Kidney epithelial cell (primary cell): ENCODE measurements around the gene SYTL2. TPM values are rescaled to one million over a fixed set of nuclear protein-coding genes. Genes with fewer than 3 reads are reported as not detected.

Source experiments
- DNase-seq: peaks from one replicate; pipeline ENCODE4 v3.0.0-alpha.2; 2010; ENCODE audit warnings: low read depth
- H3K27me3 ChIP-seq: 2 replicates; pipeline ENCODE4 v1.6.0; 2011; ENCODE audit warnings: low read length; ENCODE audit not compliant: control insufficient read depth, insufficient read depth
- H3K36me3 ChIP-seq: 2 replicates; pipeline ENCODE4 v1.5.1; 2011; ENCODE audit warnings: low read length; ENCODE audit not compliant: control insufficient read depth, insufficient read depth
- H3K4me3 ChIP-seq: 2 replicates; pipeline ENCODE4 v1.5.1; 2011; ENCODE audit warnings: low read depth, mild to moderate bottlenecking, control low read depth, low read length
- CTCF ChIP-seq: IDR thresholded peaks from 2 replicates; pipeline ENCODE4 v1.5.1; 2011; ENCODE audit warnings: mild to moderate bottlenecking, moderate library complexity, low read length, control low read depth, inconsistent platforms; ENCODE audit not compliant: insufficient read depth, poor library complexity, severe bottlenecking
- total RNA-seq: library from RNA; depleted of rRNA; stranded (reverse); fragments of >200 nt; gene quantifications from 2 replicates; pipeline ENCODE4 v1.2.3, GENCODE V29; 2015

SYTL2 gene
- total RNA-seq, 1 donor from 2014 or later = 7.5 TPM

GRCh38 chr11:85769771-85770170, 41.2 kb downstream of the SYTL2 start:
- TF ChIP-seq CTCF = no peak
- no peak for DNase-seq
- Histone ChIP-seq H3K4me3 (no peak overlapping the region), H3K27me3 (no peaks in the 10 kb centered on the region), H3K36me3 (no peaks in the 10 kb centered on the region)

GRCh38 chr11:85768473-85769146, 42.3 kb downstream of the SYTL2 start:
- Histone ChIP-seq H3K27me3 (no peaks in the 10 kb centered on the region), H3K36me3 (no peaks in the 10 kb centered on the region), H3K4me3 (no peak overlapping the region)
- DNase-seq = no peak
- no peak for TF ChIP-seq CTCF

- no peaks in the 10 kb centered on the region for H3K27me3 ChIP-seq
- no peaks in the 10 kb centered on the region for H3K36me3 ChIP-seq
- DNase-seq = peak; percentile 45
- TF ChIP-seq CTCF = no peak
- no peak overlapping the region for H3K4me3 ChIP-seq
These were observed 43.5 kb downstream of the SYTL2 start for GRCh38 chr11:85767246-85767945.

GRCh38 chr11:85766721-85767161, 44.2 kb downstream of the SYTL2 start:
- TF ChIP-seq CTCF = no peak
- H3K27me3 ChIP-seq = no peaks in the 10 kb centered on the region
- no peak for DNase-seq
- H3K36me3 ChIP-seq = no peaks in the 10 kb centered on the region
- H3K4me3 ChIP-seq = no peak overlapping the region

DNA sequence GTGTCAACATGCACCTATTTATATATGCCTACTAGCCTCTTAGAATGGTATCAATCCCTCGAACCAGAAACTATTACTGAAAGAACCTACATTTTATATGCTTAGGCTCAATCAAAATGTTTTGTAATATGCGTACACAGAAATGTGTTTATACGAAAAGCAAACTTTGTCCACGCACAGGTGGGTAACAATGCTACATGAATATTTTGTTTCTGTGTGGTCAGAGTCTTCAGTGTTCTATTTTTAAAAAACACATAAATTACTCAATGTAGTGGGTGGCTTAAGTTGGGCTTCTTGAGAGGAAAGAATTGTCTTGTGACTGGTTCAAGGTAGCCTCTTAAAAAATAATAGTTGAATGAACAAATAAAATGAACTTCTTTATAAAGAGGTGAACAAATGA, 46.1 kb downstream of the SYTL2 start:
- DNase-seq = no peak
- Histone ChIP-seq H3K4me3 (no peak overlapping the region), H3K36me3 (no peaks in the 10 kb centered on the region), H3K27me3 (no peaks in the 10 kb centered on the region)
- no peak for TF ChIP-seq CTCF

- TF ChIP-seq CTCF = no peak
- no peak for DNase-seq
- Histone ChIP-seq H3K36me3 (no peaks in the 10 kb centered on the region), H3K27me3 (no peaks in the 10 kb centered on the region), H3K4me3 (no peak overlapping the region)
These were observed 48.7 kb downstream of the SYTL2 start for GRCh38 chr11:85762226-85762625.
